NCI-H1105 treated with DMSO at 0.1 percent for 48 hours (cell line): ENCODE data around the gene GNAL.
"Not testable (repeated sequence)": the region's sequence is repeated elsewhere in the genome, so short reads cannot be mapped to it uniquely, and the experiment has no call there.

Experiments used
- DNase-seq: peaks from one replicate; lab custom pipeline; 2025; lab: John Stamatoyannopoulos, UW

GNAL gene

GRCh38 chr18:11873670-11874340 is 184.7 kb downstream of the GNAL start:
- DNase-seq: no peak

- DNase-seq: no peak
Measured at GRCh38 chr18:11874676-11875075, 185.6 kb downstream of the GNAL start.

GRCh38 chr18:11877497-11878135 is 188.6 kb downstream of the GNAL start:
- DNase-seq: no peak

GRCh38 chr18:11880586-11881304 is 191.7 kb downstream of the GNAL start:
- no peak for DNase-seq

- no peak for DNase-seq
Measured at GRCh38 chr18:11882636-11883035, 193.6 kb downstream of the GNAL start.

GRCh38 chr18:11883153-11883552 is 194.1 kb downstream of the GNAL start:
- no peak for DNase-seq

GRCh38 chr18:11884396-11885030 is 195.4 kb downstream of the GNAL start:
- no peak for DNase-seq

- DNase-seq: no peak
Measured at GRCh38 chr18:11885278-11885947, 196.3 kb downstream of the GNAL start.

- DNase-seq: no peak
Measured at GRCh38 chr18:11886577-11887110, 197.6 kb downstream of the GNAL start.

- no peak for DNase-seq
Measured at GRCh38 chr18:11887328-11888128, 198.5 kb downstream of the GNAL start.

- no peak for DNase-seq
Measured at GRCh38 chr18:11888726-11889125, 199.7 kb downstream of the GNAL start.

GRCh38 chr18:11889284-11889683 is 200.2 kb downstream of the GNAL start:
- DNase-seq: no peak

GRCh38 chr18:11891737-11892136 is 202.7 kb downstream of the GNAL start:
- no peak for DNase-seq

GRCh38 chr18:11892438-11892837 is 203.4 kb downstream of the GNAL start:
- DNase-seq: not testable (repeated sequence)

- DNase-seq: no peak
Measured at GRCh38 chr18:11897781-11898180, 208.7 kb downstream of the GNAL start.

GRCh38 chr18:11899063-11899462 is 210.0 kb downstream of the GNAL start:
- no peak for DNase-seq

- DNase-seq: no peak
Measured at GRCh38 chr18:11901826-11902438, 212.9 kb downstream of the GNAL start.

- no peak for DNase-seq
Measured at GRCh38 chr18:11902522-11903292, 213.6 kb downstream of the GNAL start.

GRCh38 chr18:11905613-11906012 is 216.5 kb downstream of the GNAL start:
- no peak for DNase-seq

GRCh38 chr18:11906176-11906575 is 217.1 kb downstream of the GNAL start:
- no peak for DNase-seq
